Amniotic stem cell (primary cell): ENCODE results near the gene BAZ1B.
"Not testable (repeated sequence)": the region's sequence is repeated elsewhere in the genome, so short reads cannot be mapped to it uniquely, and the experiment has no call there.

ENCODE experiments used
- DNase-seq: peaks from one replicate; lab custom pipeline; 2025; lab: John Stamatoyannopoulos, UW

BAZ1B gene

GRCh38 chr7:73425356-73425983, 96.6 kb downstream of the BAZ1B start:
- no peak for DNase-seq

GRCh38 chr7:73424489-73424885, 97.6 kb downstream of the BAZ1B start:
- DNase-seq = no peak

GRCh38 chr7:73423519-73424488, 98.3 kb downstream of the BAZ1B start:
- no peak for DNase-seq

- not testable (repeated sequence) for DNase-seq
These were observed 101.5 kb downstream of the BAZ1B start for GRCh38 chr7:73420610-73421009.

GRCh38 chr7:73420016-73420415, 102.1 kb downstream of the BAZ1B start:
- not testable (repeated sequence) for DNase-seq

GRCh38 chr7:73418113-73418703, 103.9 kb downstream of the BAZ1B start:
- DNase-seq = no peak

- not testable (repeated sequence) for DNase-seq
These were observed 111.5 kb downstream of the BAZ1B start for GRCh38 chr7:73410541-73411131.

GRCh38 chr7:73404860-73405259, 117.2 kb downstream of the BAZ1B start:
- not testable (repeated sequence) for DNase-seq

GRCh38 chr7:73399185-73400050, 122.7 kb downstream of the BAZ1B start:
- DNase-seq = peak; percentile 53

GRCh38 chr7:73397521-73398281, 124.4 kb downstream of the BAZ1B start:
- no peak for DNase-seq

- DNase-seq = no peak
These were observed 126.3 kb downstream of the BAZ1B start for GRCh38 chr7:73395538-73396503.

GRCh38 chr7:73394422-73394821, 127.7 kb downstream of the BAZ1B start:
- no peak for DNase-seq

GRCh38 chr7:73391396-73391795, 130.7 kb downstream of the BAZ1B start:
- DNase-seq = no peak
